Renal cortex interstitium (tissue), 11 donors: ENCODE results near the gene ATP23. TPM values are rescaled to one million over a fixed set of nuclear protein-coding genes. Genes with fewer than 3 reads are reported as not detected.

Source experiments
- DNase-seq, 11 donors: peaks; one replicate each; pipeline ENCODE4 v3.0.0-alpha.2; 2013; ENCODE audit warnings: low read depth in 9 of 11, low spot score in 4 of 11; ENCODE audit errors: extremely low read depth in 1 of 11
- polyA plus RNA-seq, 3 donors: library from polyadenylated mRNA; unstranded; fragments of 120-200 nt; gene quantifications; one replicate each; pipeline ENCODE4 v1.2.1, GENCODE V29; 2013; ENCODE audit not compliant: insufficient read length in 3 of 3

Gene ATP23
- polyA plus RNA-seq, 3 donors: 10.0 to 11.7 (median 11.4) TPM

DNA sequence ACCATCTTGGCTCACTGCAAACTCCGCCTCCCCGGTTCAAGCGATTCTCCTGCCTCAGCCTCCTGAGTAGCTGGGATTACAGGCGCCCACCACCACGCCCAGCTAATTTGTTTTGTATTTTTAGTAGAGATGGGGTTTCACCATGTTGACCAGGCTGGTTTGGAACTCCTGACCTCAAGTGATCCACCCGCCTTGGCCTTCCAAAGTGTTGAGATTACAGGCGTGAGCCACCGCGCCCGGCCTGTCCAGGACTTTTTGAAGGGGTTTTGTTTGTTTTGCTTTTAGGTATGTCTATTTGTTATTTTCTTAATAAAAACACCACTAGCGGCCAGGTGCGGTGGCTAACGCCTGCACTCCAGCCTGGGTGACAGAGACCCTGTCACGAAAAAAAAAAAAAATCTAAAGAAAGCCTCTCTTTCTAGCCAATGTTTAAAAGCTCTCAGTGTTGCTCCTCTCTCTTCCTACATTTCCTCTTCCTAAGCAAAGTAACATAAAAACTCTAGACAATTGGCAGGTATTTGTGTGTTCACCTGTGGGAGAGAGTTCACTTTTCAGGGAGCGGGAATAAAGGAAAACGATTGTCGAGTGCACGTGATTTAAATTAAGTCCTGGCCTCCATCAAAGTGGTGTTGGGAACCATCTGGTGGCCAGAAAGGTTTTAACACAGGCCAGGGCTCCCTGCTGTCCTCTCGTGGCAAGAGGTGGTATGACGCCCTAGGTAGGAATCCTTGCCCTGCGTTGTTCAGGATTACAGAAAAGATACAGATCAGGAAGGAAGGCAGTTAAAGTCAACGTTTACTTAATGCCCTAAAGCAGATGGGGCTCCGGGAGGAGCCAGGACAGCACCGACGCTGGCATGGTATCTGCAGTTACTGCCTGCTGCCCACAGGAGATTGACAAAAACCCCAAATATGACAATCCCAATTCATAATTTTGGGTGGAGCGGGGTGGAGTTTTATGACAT lies 36.2 kb upstream of the ATP23 start:
- DNase-seq: peak in 10 of 11 donors; percentile 76 to 90 (median 84)

DNA sequence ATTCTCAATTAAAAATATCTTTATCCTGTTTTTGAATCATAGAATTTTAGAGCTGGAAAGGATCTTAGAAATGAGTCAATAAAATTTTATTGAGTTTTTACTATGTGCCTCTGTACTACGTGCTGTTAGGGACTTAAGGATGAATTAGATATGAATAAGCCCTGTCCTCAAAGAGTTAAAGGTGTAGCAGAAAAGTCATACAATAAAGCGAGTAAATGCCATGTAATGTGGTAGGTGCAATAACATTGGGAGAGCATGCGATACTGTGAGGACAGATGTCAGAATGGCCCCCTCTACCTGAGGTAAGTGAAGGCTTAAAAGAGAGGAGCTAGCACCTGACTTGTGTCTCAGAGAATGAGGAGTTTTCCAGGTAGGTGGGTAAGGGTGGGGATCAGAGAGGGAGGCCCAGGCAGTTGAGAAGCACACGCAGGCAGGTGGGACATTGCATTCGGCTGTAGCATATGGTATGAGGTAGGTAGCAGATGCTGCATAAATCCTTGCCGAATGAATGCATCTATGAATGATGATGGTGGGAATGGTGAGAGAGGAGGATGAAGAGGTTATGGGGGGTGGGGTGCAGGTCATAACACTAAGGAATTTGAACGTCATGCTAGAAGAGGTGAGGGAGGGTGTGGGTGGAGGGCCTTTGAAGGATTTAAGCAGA lies 35.4 kb upstream of the ATP23 start:
- DNase-seq: no peak

DNA sequence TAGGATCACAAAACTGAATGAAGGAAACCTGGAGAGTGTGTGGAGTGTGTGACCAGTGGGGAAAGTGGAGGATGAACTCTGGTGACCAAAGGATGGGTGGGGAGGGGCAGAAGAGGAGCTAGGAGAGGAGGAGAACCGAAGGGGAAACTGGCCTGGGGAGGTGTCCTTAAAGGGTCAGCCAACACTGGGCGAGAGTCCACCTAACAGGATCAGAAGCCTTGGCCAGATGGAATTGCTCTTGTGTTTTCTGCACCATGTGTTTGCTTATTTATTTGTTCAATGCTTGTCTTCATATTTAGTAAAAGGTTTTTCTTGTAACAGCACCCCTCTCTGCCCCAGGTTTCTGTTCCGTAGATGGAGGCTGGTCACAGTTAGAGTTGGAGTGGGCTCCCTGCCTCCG lies 34.5 kb upstream of the ATP23 start:
- no peak for DNase-seq

DNA sequence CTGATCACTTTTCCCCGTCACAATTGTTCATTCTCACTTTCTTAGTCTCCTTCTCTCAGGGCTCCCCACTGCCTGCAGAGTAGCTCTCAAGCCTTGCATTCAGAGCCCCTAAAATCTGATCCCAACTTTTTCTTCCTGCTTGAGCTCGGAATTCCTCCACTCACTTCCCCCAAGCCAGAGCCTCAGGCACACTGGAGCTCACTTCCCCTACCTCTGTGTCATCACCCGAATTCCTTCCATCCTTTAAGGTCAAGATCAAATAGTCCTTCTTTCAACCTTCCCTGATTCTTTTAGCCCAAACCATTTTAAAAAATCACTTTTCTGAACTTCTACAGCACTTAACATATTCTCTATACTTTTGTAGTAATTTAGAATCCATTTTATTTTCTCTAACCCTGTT lies 34.1 kb upstream of the ATP23 start:
- DNase-seq: no peak

DNA sequence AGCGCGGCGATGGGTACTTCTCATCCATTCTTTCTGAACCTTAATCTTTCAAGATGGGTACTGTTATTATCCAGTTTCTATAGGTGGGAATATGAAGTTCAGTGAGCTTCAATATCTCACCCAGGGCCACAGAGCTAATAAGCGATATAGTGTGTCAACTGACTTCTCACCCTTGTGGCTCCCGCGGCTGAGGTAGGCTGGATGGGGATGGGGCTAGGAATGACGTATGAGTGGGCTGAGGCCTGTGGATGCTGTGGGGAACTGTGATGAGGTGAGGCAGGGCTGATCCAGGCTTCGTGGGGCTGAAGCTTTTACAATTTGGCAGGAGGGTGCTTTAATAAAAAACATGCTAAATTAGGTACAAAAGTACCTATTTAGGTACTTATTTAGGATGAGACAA lies 32.9 kb upstream of the ATP23 start:
- DNase-seq: no peak

DNA sequence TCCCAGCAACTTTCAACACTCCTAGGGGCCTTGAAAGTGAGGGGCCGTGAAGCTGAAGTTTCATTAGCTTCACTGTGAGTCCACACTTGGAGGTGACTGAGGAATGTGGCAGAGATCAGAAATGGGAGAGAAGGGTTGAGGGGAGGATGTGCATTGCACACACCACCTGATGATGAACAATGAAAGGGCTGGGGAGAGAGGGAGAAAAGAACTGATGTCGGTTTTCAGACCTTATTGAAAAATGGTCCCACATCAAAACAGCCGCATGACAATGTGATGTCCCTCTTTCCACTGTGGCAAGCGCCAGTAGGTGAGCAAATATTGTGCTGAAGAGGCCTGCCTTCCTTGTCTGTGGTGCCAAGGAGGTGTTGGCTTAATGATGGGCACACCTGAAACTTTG lies 32.3 kb upstream of the ATP23 start:
- no peak for DNase-seq

DNA sequence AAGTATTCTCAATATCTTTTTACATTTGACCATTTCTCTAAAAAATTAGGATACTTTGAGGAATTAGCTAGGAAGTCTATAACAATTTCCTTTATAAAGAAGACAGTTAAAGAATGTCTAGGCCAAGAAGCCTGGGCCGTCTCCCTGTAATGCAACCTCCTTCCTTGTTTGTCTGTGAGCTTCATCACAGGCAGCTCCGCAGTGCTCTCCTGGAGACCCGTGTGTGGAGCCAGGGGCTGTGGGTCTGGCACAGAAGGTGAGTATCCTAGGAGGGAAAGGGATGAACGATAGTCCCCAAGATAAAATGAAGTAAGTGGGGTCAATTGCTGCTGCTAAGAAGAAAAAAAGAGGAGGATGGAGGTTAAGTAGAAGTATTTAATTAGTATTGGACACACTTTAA lies 31.8 kb upstream of the ATP23 start:
- no peak for DNase-seq

DNA sequence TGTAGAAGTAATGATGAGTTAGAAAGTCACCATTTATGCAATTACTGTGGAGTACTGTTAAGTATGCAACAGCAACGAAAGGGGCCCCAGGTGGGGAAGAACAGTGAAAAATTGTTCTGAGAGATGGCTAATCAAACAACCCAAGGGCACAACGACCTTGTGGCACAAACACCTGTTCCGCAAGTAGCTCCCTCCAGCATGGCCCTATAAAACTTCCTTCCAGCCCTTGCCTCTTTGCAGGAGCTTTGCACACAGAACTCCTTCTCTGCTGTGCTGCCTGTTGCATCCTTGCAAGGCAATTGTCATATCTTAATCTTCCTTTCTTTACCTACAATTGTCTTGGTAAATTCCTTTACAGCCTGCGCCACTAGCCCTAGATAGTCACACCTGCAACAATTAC lies 23.2 kb upstream of the ATP23 start:
- no peak for DNase-seq

DNA sequence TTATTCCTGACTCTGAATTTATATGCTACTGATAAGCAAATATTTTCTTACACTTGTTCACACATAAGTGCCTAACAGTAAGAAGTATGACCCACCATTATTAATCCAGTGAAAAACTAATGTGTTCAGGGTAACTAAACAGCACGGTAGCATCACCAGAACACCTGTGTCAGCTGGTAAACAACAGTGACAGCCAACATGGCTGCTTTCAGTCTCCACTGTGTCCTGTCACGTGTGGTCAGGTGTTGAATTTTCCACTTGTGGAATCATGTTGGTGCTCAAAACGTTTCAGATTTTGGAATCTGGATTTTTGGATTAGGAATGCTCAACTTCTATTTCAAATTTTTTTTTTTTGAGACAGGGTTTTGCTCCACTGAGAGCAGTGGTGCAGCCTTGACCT lies 14.3 kb upstream of the ATP23 start:
- no peak for DNase-seq

DNA sequence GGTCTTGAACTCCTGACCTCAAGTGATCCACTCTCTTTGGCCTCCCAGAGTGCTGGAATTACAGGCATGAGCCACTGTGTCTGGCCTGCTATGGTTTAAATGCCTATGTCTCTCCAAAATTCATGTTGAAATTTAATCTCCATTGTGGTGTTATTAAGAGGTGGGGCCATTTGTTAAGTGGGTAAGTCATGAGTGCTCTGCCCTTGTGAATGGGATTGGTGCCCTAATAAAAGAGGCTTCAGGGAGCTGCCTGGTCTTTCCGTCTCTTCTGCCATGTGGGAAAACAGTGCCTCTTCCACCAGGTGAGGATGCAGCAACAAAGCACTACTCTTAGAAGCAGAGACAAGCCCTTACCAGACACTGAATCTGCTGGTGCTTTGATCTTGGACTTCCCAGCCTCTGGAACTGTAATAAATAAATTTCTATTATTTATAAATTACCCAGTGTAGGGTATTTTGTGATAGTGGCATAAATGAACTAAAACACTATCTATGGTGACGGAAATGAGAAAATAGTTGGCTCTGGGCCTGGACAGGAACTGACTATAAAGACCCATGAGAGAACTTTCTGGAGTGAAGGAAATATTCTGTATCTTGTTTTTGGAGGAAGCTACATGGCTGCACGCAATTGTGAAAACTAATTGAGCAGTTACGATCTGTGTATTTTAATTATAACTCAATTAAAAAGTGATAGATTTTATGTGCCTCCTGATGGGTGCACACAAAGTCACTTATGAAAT lies 12.1 kb upstream of the ATP23 start:
- DNase-seq: no peak

DNA sequence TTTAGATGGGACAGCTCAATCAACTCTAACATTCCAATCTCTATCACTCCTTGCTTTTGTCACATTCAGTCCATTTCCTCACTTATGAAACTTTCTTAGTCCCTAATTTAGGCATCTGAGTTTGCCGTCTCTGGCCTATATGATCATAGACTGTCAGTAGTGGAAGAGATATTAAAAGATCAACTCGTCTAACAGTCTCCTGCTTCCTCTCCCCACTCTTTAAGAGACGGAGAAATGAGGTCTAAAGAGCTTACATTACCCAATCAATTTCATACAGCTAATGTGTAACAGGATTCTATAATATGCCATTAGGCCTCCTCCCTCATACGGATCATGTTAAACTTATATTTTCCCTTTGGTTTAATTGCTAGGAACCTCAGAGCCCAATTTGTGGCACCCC lies 6.5 kb upstream of the ATP23 start:
- no peak for DNase-seq

DNA sequence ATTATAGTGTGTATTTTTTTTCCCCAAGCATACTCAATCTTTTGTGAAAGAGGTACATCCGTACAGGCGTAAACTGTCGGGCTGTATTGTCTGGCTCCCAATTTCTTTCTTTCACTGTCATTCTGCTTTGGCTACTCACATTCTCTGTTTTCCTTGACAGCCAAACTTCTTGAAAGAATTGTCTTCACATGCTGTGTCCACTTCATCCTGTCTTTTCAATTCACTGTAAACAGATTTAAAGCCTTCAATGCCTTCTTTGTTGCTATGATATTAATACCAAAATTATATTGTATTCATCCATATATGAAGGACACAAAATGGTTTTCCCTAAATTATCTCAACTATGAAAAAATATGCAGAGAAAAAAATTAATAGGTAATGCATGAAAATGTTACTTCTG lies 6.0 kb upstream of the ATP23 start:
- no peak for DNase-seq

DNA sequence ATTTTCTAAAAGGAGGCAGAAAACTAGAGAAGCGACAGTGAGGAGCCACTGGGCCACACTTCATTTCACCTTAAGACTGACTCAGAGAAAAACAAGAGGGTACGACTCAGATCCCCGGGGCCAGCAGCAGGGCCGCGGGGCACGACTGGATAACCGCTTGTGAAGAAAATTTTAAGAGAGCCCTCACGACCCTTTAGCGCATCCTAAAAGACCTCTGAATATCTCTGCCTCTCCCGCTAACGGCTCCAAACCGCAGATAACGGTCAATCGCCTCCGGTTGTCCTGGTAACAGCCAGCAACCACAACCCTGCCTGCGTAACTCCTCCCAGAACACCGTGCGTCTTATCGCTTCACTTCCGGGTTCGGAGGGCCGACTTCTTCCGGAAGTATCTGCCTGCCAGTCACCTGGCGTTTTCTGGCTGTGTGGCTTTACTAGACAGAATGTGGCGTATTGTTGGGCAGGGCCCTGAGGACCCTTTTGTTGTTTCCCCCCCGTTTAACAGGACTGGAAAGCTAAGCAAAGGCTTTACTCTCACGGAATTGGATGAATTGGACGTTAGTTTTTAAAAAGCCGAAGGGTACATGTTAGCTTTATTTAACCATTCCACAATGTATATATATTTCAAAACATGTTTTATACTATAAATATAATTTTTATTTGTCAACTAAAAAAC lies 5.4 kb upstream of the ATP23 start:
- peak; percentile 77 to 93 (median 86) for DNase-seq

DNA sequence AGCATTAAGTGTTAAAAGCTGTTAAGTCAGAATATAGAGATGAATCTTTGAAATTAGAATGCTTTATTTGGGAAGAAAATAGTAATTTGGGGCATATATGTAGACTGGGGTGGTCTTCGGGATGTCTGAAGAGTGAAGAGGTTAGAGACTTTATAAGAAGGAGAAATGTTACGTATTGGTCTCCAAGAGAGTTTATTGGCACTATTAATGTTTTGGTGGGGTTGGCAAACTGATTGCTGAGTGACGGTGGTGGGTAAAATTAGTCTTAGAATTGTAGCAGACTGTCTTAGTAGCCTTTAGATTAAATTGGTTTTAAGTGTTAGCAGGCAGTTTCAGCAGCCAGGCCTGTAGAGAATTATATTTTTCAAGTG lies 4.9 kb upstream of the ATP23 start:
- DNase-seq: no peak

DNA sequence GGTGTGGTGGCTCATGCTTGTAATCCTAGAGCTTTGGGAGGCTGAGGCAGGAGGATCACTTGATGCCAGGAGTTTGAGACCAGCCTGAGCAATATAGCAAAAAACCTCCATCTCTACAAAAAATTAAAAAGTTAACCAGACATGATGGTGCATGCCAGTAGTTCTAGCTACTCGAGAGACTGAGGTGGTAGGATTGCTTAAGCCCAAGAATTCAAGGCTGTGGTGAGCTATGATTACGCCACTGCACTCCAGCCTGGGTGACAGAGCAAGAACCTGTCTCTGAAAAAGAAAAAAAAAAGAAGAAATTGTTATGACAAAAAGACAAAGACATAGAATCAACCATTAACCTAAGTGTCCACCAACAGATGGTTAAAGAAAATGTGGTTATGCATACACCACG lies 2.1 kb upstream of the ATP23 start:
- DNase-seq: no peak

DNA sequence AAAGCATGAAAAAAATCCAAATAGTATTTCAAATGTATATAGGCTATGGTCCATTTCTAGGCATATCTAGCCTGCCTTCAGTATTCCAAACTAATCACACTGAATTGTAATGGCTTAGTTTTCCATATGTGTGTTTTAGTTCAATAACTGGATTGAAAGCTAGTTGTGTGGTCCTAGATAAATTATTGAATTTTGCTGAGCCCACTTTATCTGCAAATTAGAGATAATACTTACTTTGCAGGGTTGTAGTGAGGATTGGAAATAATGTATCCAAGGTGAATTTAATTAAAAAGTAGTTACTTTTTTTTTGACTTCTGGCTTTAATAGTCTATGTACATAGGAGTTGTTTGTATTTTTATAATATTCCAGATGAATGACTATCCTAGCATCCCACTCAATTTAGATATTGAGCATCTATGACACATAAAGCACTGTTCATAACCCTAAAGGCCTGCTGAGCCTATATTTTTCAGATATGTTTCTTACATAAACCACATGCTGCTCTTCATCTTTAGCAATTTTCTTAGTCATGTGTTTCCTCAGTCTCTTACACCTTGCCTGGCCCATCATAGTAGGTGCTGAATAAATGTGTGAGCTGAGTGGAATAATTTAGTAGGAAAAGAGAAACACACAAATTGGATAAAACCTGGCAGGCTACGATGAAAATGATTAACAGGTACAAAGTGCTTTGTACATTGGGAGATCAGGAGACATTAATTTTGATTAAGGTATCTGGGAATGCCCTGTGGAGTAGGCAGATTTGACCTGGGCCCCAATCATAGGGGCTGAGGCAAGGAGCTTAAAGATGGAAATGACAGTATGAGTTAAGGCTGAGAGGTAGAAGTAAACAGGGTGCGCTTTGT lies 1.1 kb upstream of the ATP23 start:
- no peak for DNase-seq

DNA sequence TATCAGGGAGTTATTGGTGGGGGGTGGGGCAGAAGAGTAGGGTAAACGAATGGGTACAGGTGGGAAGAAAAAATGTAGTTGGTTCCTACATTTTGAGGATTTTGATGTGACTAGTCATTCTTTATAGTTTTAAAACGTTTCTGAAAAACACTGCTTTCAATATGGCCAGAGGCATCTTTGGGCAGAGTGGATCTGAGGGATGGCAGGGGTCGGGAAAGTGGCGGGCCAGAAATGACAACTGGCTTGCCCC lies 527 bp upstream of the ATP23 start:
- peak in 1 of 11 donors; percentile 9 for DNase-seq

DNA sequence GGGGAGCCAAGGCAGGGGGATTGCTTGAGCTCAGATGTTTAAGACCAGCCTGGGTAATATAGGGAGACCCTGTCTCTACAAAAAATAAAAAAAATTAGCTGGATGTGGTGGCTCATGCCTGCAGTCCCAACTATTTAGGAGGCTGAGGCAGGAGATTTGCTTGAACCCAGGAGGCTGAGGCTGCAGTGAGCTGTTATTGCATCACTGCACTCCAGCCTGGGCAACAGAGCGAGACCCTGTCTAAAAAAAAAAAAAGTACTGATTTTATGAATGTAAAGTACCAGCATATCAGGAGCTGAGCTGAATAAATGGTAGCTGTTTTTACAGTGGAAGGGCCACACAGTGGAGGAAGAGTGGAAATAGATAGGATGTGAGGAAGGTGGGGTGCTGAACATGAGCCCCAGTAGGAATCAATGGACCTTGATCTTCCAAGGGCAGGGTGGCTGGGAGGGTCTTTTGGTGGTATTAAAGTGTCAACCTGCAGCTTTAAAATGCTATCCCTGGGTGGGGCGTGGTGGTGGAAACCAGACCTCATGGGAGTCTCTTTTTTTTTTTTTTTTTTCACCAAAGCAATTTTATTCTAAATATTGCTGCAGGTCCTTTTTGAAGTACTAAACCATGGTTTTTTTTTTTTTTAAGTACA lies 2.2 kb downstream of the ATP23 start:
- no peak for DNase-seq
